Neural cell (in vitro differentiated cells): Measurements from ENCODE around the gene STK32A.

ENCODE experiments used
- CTCF ChIP-seq: fragments of 450-650 bp; IDR thresholded peaks from 2 replicates; pipeline ENCODE4 v1.5.1; 2014; ENCODE audit warnings: antibody characterized with exemption, mild to moderate bottlenecking, moderate library complexity; ENCODE audit not compliant: poor library complexity, severe bottlenecking
- EP300 ChIP-seq: fragments of 450-650 bp; conservative IDR thresholded peaks from 2 replicates; pipeline ENCODE4 v1.6.1; 2014; ENCODE audit warnings: antibody characterized with exemption, mild to moderate bottlenecking, moderate library complexity; ENCODE audit not compliant: poor library complexity, severe bottlenecking
- EZH2 ChIP-seq: fragments of 200-600, 300-800 bp; shearing (Covaris generic), sonication (generic); IDR thresholded peaks from 2 replicates; pipeline ENCODE4 v1.6.1; 2014; ENCODE audit warnings: antibody characterized with exemption, low read length, borderline replicate concordance, mild to moderate bottlenecking; ENCODE audit not compliant: insufficient read depth, poor library complexity, severe bottlenecking
- POLR2AphosphoS5 ChIP-seq: IDR thresholded peaks from 2 replicates; pipeline ENCODE4 v1.6.1; 2012

- TF ChIP-seq POLR2AphosphoS5 = no peak
- no peak for TF ChIP-seq EZH2
- no peak for TF ChIP-seq CTCF
- no peak for TF ChIP-seq EP300
These were observed 44.5 kb upstream of the STK32A start for GRCh38 chr5:147190331-147190730.
